NB4 (cell line): ENCODE measurements around the gene ARL11.

Experiments
- DNase-seq: peaks from one replicate; pipeline ENCODE4 v3.0.0; 2010; ENCODE audit warnings: low read depth
- H3K4me3 ChIP-seq: one replicate; pipeline ENCODE4 v1.5.1; 2011; ENCODE audit warnings: mild to moderate bottlenecking, low read depth, low read length, moderate library complexity
- CTCF ChIP-seq: IDR thresholded peaks from one replicate; pipeline ENCODE4 v1.5.1; 2012; ENCODE audit warnings: low read depth, low read length
- MAX ChIP-seq: IDR thresholded peaks from 2 replicates; pipeline ENCODE4 v1.6.1; 2011; ENCODE audit warnings: low read depth, low read length
- MYC ChIP-seq: IDR thresholded peaks from 2 replicates; pipeline ENCODE4 v1.6.1; 2011; ENCODE audit warnings: low read depth, low read length
- POLR2A ChIP-seq: IDR thresholded peaks from 2 replicates; pipeline ENCODE4 v1.6.1; 2011; ENCODE audit warnings: mild to moderate bottlenecking; ENCODE audit not compliant: insufficient read length; ENCODE audit errors: extremely low read depth

The ARL11 gene

GRCh38 chr13:49676581-49677298, 48.4 kb downstream of the ARL11 start:
- DNase-seq, result no peak
- no peak overlapping the region for H3K4me3 ChIP-seq
- TF ChIP-seq CTCF (no peak), POLR2A (no peak), MYC (no peak), MAX (no peak)

GRCh38 chr13:49678191-49678914, 50.0 kb downstream of the ARL11 start:
- no peak overlapping the region for H3K4me3 ChIP-seq
- TF ChIP-seq CTCF (no peak), MAX (no peak), MYC (no peak), POLR2A (no peak)
- no peak for DNase-seq

GRCh38 chr13:49679246-49679645, 50.9 kb downstream of the ARL11 start:
- peak; percentile 46 for DNase-seq
- H3K4me3 ChIP-seq, result no peak overlapping the region
- TF ChIP-seq MYC (no peak), CTCF (no peak), MAX (no peak), POLR2A (no peak)

- no peak for DNase-seq
- no peak overlapping the region for H3K4me3 ChIP-seq
- TF ChIP-seq MAX, result no peak
- TF ChIP-seq POLR2A, result no peak
- no peak for TF ChIP-seq CTCF
Observed at GRCh38 chr13:49681842-49682435, 53.6 kb downstream of the ARL11 start.
